Lower lobe of right lung (tissue), 2 donors: Measurements from ENCODE around the gene HM13. TPM values are rescaled to one million over a fixed set of nuclear protein-coding genes. Genes with fewer than 3 reads are reported as not detected.
"Not testable (repeated sequence)": the region's sequence is repeated elsewhere in the genome, so short reads cannot be mapped to it uniquely, and the experiment has no call there.

Experiments
- ATAC-seq, 2 donors: fragments of 200-7000 bp; cut with Tn5 transposase; one replicate each; pipeline ENCODE4 v1.9.1; 2020 to 2022; ENCODE audit warnings: mild to moderate bottlenecking in 2 of 2, moderate library complexity in 2 of 2
- DNase-seq: peaks from one replicate; pipeline ENCODE4 v3.0.0-alpha.2; 2020
- H3K27ac ChIP-seq: fragments of 200-600 bp; one replicate; pipeline ENCODE4 v1.8.0; 2022
- H3K27me3 ChIP-seq: fragments of 200-600 bp; one replicate; pipeline ENCODE4 v1.8.0; 2022; ENCODE audit warnings: low read depth
- H3K36me3 ChIP-seq: fragments of 200-600 bp; one replicate; pipeline ENCODE4 v1.8.0; 2022; ENCODE audit warnings: mild to moderate bottlenecking
- H3K4me1 ChIP-seq: fragments of 200-600 bp; one replicate; pipeline ENCODE4 v1.8.0; 2022
- H3K4me3 ChIP-seq: fragments of 200-600 bp; one replicate; pipeline ENCODE4 v1.8.0; 2022; ENCODE audit warnings: mild to moderate bottlenecking
- H3K9me3 ChIP-seq: fragments of 200-600 bp; one replicate; pipeline ENCODE4 v1.8.0; 2022
- CTCF ChIP-seq: fragments of 200-600 bp; IDR thresholded peaks from one replicate; pipeline ENCODE4 v1.8.0; 2022; ENCODE audit warnings: antibody characterized with exemption, mild to moderate bottlenecking
- intact Hi-C: fragments of 100-400 bp; cut with DNase I; formaldehyde crosslinking; loops from one replicate; pipeline ENCODE4 v1.11.0; 2022
- total RNA-seq: library from RNA; stranded (reverse); fragmentation: NEBNext Ultra II Directional; extraction: Animal tissue kit (Norgen Biotek cat#: 25700); gene quantifications from one replicate; pipeline ENCODE4 v1.2.1, GENCODE V29; 2021
- donor health status: DM: no; HTN: yes; CAD: no; lungs with severe emphysema.

Gene HM13
- total RNA-seq, 1 donor from 2014 or later = 134 TPM

- Histone ChIP-seq H3K27ac (no peak overlapping the region), H3K4me1 (no peaks in the 10 kb centered on the region), H3K27me3 (no peaks in the 10 kb centered on the region), H3K9me3 (no peaks in the 10 kb centered on the region), H3K4me3 (no peak overlapping the region), H3K36me3 (peaks cover 100% of the 10 kb centered on the region)
- DNase-seq = no peak
- TF ChIP-seq CTCF = no peak
- no peak for ATAC-seq
- intact Hi-C loops = no loop called here
Observed at GRCh38 chr20:31536575-31536974, 22.3 kb downstream of the HM13 start.

GRCh38 chr20:31537116-31537871 lies 23.1 kb downstream of the HM13 start:
- H3K27ac ChIP-seq = no peak overlapping the region
- DNase-seq (no peak), ATAC-seq (no peak)
- H3K4me1 ChIP-seq = no peaks in the 10 kb centered on the region
- intact Hi-C loops = no loop called here
- peaks cover 94% of the 10 kb centered on the region for H3K36me3 ChIP-seq
- no peaks in the 10 kb centered on the region for H3K27me3 ChIP-seq
- no peak overlapping the region for H3K4me3 ChIP-seq
- H3K9me3 ChIP-seq = no peaks in the 10 kb centered on the region
- no peak for TF ChIP-seq CTCF

GRCh38 chr20:31537890-31538289 lies 23.6 kb downstream of the HM13 start:
- TF ChIP-seq CTCF = no peak
- Histone ChIP-seq H3K36me3 (peaks cover 88% of the 10 kb centered on the region), H3K27ac (no peak overlapping the region), H3K27me3 (no peaks in the 10 kb centered on the region), H3K9me3 (no peaks in the 10 kb centered on the region), H3K4me3 (no peak overlapping the region), H3K4me1 (no peaks in the 10 kb centered on the region)
- no peak for ATAC-seq
- intact Hi-C loops = no loop called here
- DNase-seq = no peak

- intact Hi-C loops = no loop called here
- DNase-seq (no peak), ATAC-seq (no peak)
- Histone ChIP-seq H3K36me3 (peaks cover 88% of the 10 kb centered on the region), H3K9me3 (no peaks in the 10 kb centered on the region), H3K27me3 (no peaks in the 10 kb centered on the region), H3K27ac (no peak overlapping the region), H3K4me1 (no peaks in the 10 kb centered on the region), H3K4me3 (no peak overlapping the region)
- no peak for TF ChIP-seq CTCF
Observed at GRCh38 chr20:31538326-31538725, 24.1 kb downstream of the HM13 start.

GRCh38 chr20:31539636-31540035 lies 25.4 kb downstream of the HM13 start:
- H3K27ac ChIP-seq, H3K4me3 ChIP-seq, H3K27me3 ChIP-seq, H3K4me1 ChIP-seq, H3K9me3 ChIP-seq, ATAC-seq, DNase-seq, intact Hi-C loops: not testable (repeated sequence)
- H3K36me3 ChIP-seq = peaks cover 84% of the 10 kb centered on the region

GRCh38 chr20:31540406-31540805 lies 26.2 kb downstream of the HM13 start:
- no peak for DNase-seq
- peaks cover 8% of the 10 kb centered on the region for H3K4me1 ChIP-seq
- no peak for TF ChIP-seq CTCF
- intact Hi-C loops = no loop called here
- no peak overlapping the region for H3K4me3 ChIP-seq
- H3K9me3 ChIP-seq = no peaks in the 10 kb centered on the region
- H3K36me3 ChIP-seq = peaks cover 84% of the 10 kb centered on the region
- no peak for ATAC-seq
- H3K27me3 ChIP-seq = no peaks in the 10 kb centered on the region
- H3K27ac ChIP-seq = no peak overlapping the region
